Activated CD8-positive, alpha-beta memory T cell treated with anti-CD3 and anti-CD28 coated beads for 36 hours (primary cell): Measurements from ENCODE around the gene CNOT3. TPM values are rescaled to one million over a fixed set of nuclear protein-coding genes. Genes with fewer than 3 reads are reported as not detected.
"Not testable (repeated sequence)": the region's sequence is repeated elsewhere in the genome, so short reads cannot be mapped to it uniquely, and the experiment has no call there.

Experiments
- CTCF ChIA-PET: fragments of 350-600 bp; sonication (Branson Sonifier 250); formaldehyde crosslinking; loops from one replicate; lab custom pipeline; 2021; ENCODE audit warnings: antibody characterized with exemption; lab: Charles Lee
- POLR2A ChIA-PET: fragments of 350-600 bp; sonication (Branson Sonifier 250); formaldehyde crosslinking; loops from one replicate; lab custom pipeline; 2021; ENCODE audit warnings: antibody characterized with exemption; lab: Charles Lee
- total RNA-seq, 2 experiments: library from RNA; stranded (reverse); gene quantifications; one replicate each; pipeline ENCODE4 v1.2.3, GENCODE V29; 2021

Gene CNOT3
- 10 to 100 TPM; 65.2 to 68.5 TPM for total RNA-seq

DNA sequence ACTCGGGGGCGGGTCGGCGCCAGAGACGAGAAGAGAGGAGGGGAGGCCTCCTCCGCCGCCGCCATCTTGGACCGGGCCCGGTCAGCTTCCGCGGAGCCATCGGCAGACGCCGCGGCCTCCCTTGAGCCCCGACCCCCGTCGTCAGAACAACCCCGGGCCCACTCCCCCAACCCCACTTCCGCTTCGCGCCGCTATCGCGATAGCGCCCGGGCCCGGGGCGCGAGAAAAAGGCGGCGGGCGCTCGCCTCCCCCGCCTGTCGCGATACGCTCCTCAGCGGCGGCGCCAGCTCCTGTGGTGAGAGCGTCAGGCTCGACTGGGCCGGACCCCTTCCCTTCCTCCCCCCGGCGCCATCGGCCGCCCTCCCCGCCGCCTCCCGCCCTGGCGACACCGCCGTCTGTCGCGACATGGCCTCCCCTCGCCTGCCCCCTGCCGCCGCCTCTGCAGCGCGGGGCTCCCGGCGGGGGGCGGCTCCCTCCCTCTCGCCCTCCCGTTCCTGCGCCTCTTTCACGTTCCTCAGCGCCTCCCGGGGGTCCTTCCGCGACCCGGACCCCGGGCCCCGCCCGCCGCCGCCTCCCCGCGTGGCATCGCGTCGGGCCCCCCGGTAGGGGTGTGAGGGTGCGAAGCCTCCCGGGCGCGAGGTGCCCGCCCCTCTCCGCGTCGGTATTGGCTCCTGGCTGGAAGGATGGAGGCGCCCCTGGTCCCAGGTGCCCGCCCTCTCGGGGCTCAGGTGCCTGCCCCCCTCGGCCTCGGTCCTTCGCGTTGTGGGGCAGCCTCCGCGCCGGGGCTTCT, at the start of gene CNOT3:
Gene CNOT3, plus strand, starts transcription at position 64 of the 790 bp plus-strand sequence. CDS start 5,217 bp downstream, outside the sequence.
- ChIA-PET CTCF (interaction anchor here (1.2 to 1.4 kb wide), 3 partner anchors 21 to 29 kb away, joined by 3 to 7 read pairs (median 3); partner anchors contain the start of gene LENG1), POLR2A (interaction anchor here (1.0 to 3.6 kb wide), 8 partner anchors 12 to 63 kb away, joined by 3 to 15 read pairs (median 4); partner anchors contain the start of genes LENG1, MBOAT7, NDUFA3 and PRPF31)

DNA sequence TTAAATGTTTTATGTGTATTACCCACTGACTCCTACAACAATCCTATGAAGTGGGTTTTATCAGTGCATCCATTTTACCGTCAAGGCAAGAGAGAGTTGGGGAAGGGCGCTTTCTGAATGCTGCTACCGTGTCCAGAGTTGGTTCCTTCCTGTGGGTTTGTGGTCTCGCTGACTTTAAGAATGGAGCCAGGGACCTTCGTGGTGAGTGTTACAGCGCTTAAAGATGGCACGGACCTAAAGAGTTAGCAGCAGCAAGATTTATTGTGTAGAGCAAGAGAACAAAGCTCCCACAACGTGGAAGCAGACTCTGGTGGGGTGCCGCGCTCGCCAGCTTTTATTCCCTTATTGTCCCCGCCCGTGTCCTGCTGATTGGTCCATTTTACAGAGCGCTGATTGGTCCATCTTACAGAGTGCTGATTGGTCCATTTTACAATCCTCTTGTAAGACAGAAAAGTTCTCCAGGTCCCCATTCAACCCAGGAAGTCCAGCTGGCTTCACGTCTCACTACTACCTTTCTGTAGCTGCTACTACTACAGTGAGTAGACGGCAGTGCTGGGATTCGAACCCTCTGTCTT, 43.0 kb upstream of the CNOT3 start:
- CTCF ChIA-PET = interaction anchor here (0.6 kb wide), 1 partner anchor 75 kb away, joined by 3 read pairs; no protein-coding TSS in a partner anchor

GRCh38 chr19:54095136-54095858, 42.3 kb upstream of the CNOT3 start:
- ChIA-PET POLR2A (interaction anchor here (0.9 kb wide), 1 partner anchor 42 kb away, joined by 3 read pairs; the partner anchor contains the start of gene CNOT3), CTCF (interaction anchor here (0.6 to 1.2 kb wide), 7 partner anchors 10 to 224 kb away, joined by 3 to 7 read pairs (median 3); partner anchors contain the start of genes RPS9 and TFPT)

More for the DNA sequence above, 43.0 kb upstream of the CNOT3 start:
- POLR2A ChIA-PET = no interaction called here

GRCh38 chr19:54095859-54096616, 41.5 kb upstream of the CNOT3 start:
- ChIA-PET CTCF (interaction anchor here (0.6 to 1.2 kb wide), 5 partner anchors 18 to 225 kb away, joined by 3 to 7 read pairs (median 3); partner anchors contain the start of genes RPS9 and TFPT), POLR2A (interaction anchor here (0.9 kb wide), 1 partner anchor 41 kb away, joined by 3 read pairs; the partner anchor contains the start of gene CNOT3)

GRCh38 chr19:54096617-54097106, 40.9 kb upstream of the CNOT3 start:
- POLR2A ChIA-PET = no interaction called here
- CTCF ChIA-PET = interaction anchor here (1.1 to 1.2 kb wide), 2 partner anchors 18 to 225 kb away, joined by 5 to 7 read pairs; partner anchors contain the start of gene TFPT

DNA sequence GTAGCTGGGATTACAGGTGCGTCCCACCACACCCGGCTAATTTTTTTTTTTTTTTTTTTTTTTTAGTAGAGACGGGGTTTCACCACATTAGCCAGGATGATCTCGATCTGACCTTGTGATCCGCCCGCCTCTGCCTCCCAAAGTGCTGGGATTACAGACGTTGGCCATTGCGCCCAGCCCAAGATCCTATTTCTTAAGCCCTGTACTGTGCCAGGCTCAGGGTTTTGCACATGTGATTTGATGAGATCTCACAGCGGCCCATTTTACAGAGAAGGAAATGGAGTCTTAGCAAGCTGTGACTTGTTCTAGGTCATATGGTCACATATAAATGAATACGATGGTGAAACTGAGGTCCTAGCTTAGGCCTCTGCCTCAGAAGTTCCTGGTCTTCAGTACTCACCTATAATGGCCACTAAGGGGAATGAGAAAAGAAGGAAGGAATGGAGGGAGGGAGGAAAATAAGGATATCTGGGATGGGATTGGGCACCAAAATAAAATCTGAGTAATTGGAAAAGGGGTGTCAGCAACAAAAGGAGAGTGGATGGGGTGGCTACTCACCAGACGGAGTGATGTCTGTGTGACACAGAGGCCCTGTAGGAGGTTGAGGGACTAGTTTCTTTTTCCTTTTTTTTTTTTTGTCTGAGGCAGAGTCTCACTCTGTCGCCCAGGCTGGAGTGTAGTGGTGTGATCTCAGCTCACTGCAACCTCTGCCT, 38.2 kb upstream of the CNOT3 start:
- POLR2A ChIA-PET = no interaction called here
- CTCF ChIA-PET = interaction anchor here (1.1 kb wide), 1 partner anchor 192 kb away, joined by 5 read pairs; no protein-coding TSS in a partner anchor

GRCh38 chr19:54099903-54100255, 37.7 kb upstream of the CNOT3 start:
- CTCF ChIA-PET = interaction anchor here (1.1 kb wide), 1 partner anchor 193 kb away, joined by 5 read pairs; no protein-coding TSS in a partner anchor
- POLR2A ChIA-PET = not testable (repeated sequence)

DNA sequence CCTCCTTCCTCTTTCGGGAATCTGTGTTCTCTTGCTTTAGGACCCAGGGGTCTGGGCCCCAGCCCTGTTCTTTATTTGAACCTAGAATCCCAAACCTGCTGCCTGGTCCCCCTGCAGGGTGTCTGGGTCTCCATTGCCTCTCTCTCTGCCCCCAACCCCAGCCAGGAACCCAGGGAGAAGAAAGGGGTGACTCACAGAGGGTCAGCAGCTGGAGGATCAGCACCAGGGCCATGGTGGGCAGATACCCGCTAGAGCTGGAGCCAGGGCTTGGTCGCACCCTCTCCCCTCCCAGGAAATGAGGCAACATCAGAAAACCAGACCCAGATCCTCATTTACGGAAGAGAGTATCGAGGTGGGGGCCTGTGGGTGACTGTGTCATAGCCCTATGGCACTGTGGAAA, 37.0 kb upstream of the CNOT3 start, which contains the start of gene OSCAR:
Gene OSCAR, minus strand, starts transcription at position 243 of the 400 bp plus-strand sequence. Its CDS starts 11 bp downstream, at position 232.
- CTCF ChIA-PET = no interaction called here
- POLR2A ChIA-PET = no interaction called here

- ChIA-PET CTCF (interaction anchor here (0.5 to 1.4 kb wide), 3 partner anchors 12 to 164 kb away, joined by 3 to 4 read pairs (median 3); no protein-coding TSS in a partner anchor), POLR2A (interaction anchor here (0.7 to 3.4 kb wide), 3 partner anchors 9 to 34 kb away, joined by 3 to 13 read pairs (median 3); partner anchors contain the start of genes CNOT3, PRPF31 and TFPT)
Observed at GRCh38 chr19:54102421-54103169, 35.0 kb upstream of the CNOT3 start, which contains the start of gene NDUFA3. TSS of gene NDUFA3 (plus strand) at chr19:54102855. CDS start at chr19:54102879, 24 bp downstream.

DNA sequence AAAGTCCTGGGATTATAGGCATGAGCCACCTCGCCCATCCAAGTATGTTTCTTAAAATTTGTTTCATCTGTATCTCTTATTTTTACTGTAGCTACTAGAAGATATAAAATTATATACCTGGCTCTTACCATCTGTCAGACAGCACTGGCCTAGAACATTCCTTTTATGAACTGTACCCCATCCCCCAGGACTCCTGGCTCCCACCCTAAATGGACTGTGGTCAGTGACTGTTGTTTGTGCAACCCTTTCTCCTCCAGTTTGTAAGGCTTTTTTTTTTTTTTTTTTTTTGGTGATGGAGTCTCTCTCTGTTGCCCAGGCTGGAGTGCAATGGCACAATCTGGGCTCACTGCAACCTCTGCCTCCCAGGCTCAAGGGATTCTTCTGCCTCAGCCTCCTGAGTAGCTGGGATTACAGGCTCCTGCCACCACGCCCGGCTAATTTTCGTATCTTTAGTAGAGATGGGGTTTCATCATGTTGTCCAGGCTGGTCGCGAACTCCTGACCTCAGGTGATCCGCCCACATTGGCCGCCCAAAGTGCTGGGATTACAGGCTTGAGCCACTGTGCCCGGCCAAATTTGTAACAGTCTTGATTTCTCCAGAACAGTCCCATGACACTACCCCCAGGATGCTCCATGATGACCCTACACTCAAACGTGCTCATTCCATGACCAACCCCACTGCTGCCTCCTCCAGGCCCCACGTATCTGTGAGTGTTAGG, 32.4 kb upstream of the CNOT3 start:
- ChIA-PET CTCF (interaction anchor here (0.7 kb wide), 1 partner anchor 10 kb away, joined by 4 read pairs; no protein-coding TSS in a partner anchor), POLR2A (no interaction called here)

GRCh38 chr19:54105796-54106195, 31.8 kb upstream of the CNOT3 start:
- ChIA-PET CTCF (interaction anchor here (0.7 kb wide), 1 partner anchor 11 kb away, joined by 4 read pairs; no protein-coding TSS in a partner anchor), POLR2A (no interaction called here)

DNA sequence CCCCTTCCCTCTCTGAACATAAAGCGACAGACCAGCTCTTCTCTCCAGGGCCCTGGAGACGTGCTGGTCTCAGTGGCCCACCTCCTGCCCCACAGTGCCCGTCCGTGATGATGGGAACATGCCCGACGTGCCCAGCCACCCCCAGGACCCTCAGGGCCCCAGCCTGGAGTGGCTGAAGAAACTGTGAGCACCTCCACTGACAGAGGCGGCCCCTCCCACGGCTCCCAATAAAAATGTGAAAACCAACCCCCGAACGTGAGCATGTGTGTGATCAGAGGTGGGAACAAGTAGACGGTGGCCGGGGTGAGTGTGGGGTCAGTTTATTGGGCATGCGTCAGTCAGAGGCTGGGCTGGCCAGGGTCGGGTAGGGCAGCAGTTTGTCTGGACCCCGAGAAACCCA, 30.8 kb upstream of the CNOT3 start:
- ChIA-PET CTCF (no interaction called here), POLR2A (no interaction called here)

GRCh38 chr19:54107876-54108490, 29.6 kb upstream of the CNOT3 start:
- ChIA-PET CTCF (no interaction called here), POLR2A (no interaction called here)

DNA sequence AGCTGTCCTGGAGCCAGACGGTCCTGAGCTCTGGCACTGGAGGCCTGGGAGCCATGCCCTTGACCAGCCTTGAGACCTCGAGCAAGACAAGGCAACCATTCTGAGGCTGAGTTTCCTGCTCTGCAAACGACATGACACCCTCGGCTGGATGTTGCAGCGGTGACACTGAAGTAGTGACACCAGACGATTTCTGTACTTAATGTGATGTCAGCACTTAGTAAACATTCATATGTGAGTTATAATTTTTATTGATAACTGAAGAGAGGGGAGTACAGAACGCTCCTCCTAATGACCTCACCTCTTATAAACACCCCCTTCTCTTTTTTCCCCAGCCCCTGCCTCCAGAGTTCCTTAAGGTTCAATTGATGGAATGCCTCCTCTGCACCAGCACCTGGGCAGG, 29.1 kb upstream of the CNOT3 start:
- ChIA-PET POLR2A (no interaction called here), CTCF (no interaction called here)

- CTCF ChIA-PET = no interaction called here
- POLR2A ChIA-PET = no interaction called here
Observed at GRCh38 chr19:54109651-54110050, 27.9 kb upstream of the CNOT3 start.
